22Rv1 (cell line): ENCODE results near the gene ANKRD26.

ENCODE experiments used
- CTCF ChIP-seq: fragments of 450-650 bp; IDR thresholded peaks from 2 replicates; pipeline ENCODE4 v1.5.1; 2017; ENCODE audit warnings: mild to moderate bottlenecking
- ZFX ChIP-seq: fragments of 450-650 bp; IDR thresholded peaks from 2 replicates; pipeline ENCODE4 v1.6.1; 2017; ENCODE audit warnings: antibody characterized with exemption, borderline replicate concordance

GRCh38 chr10:27145937-27146336 lies 45.6 kb upstream of the ANKRD26 start:
- TF ChIP-seq CTCF (no peak), ZFX (no peak)
